HG03520 (cell line): ENCODE measurements around the gene NBPF4.
"Not testable (repeated sequence)": the region's sequence is repeated elsewhere in the genome, so short reads cannot be mapped to it uniquely, and the experiment has no call there.

ENCODE experiments used
- ATAC-seq: cut with Tn5 transposase; IDR thresholded peaks from one replicate; pipeline ENCODE4 v1.9.1; 2021; ENCODE audit warnings: mild to moderate bottlenecking, moderate library complexity; ENCODE audit not compliant: unreplicated experiment

NBPF4 gene

GRCh38 chr1:108243976-108244375 is at the start of gene NBPF4:
TSS of gene NBPF4 (minus strand) at chr1:108244076. CDS start at chr1:108243761, 315 bp downstream.
- ATAC-seq = not testable (repeated sequence)

- peak; percentile 55 for ATAC-seq
Observed at GRCh38 chr1:108282528-108283257, 38.8 kb upstream of the NBPF4 start.

GRCh38 chr1:108272485-108273327 is 28.8 kb upstream of the NBPF4 start:
- peak; percentile 51 for ATAC-seq

- ATAC-seq = not testable (repeated sequence)
Observed at GRCh38 chr1:108267097-108267496, 23.2 kb upstream of the NBPF4 start.

- not testable (repeated sequence) for ATAC-seq
Observed at GRCh38 chr1:108261967-108262366, 18.1 kb upstream of the NBPF4 start.

GRCh38 chr1:108261519-108261918 is 17.6 kb upstream of the NBPF4 start:
- not testable (repeated sequence) for ATAC-seq

GRCh38 chr1:108260578-108261259 is 16.8 kb upstream of the NBPF4 start:
- not testable (repeated sequence) for ATAC-seq

- peak; percentile 82 for ATAC-seq
Observed at GRCh38 chr1:108255426-108255825, 11.6 kb upstream of the NBPF4 start.

GRCh38 chr1:108239426-108239825 is 4.5 kb downstream of the NBPF4 start:
- not testable (repeated sequence) for ATAC-seq

- not testable (repeated sequence) for ATAC-seq
Observed at GRCh38 chr1:108235308-108235707, 8.6 kb downstream of the NBPF4 start.

- not testable (repeated sequence) for ATAC-seq
Observed at GRCh38 chr1:108232183-108232582, 11.7 kb downstream of the NBPF4 start.

- not testable (repeated sequence) for ATAC-seq
Observed at GRCh38 chr1:108229976-108230375, 13.9 kb downstream of the NBPF4 start.

GRCh38 chr1:108227772-108228171 is 16.1 kb downstream of the NBPF4 start:
- ATAC-seq = not testable (repeated sequence)

- ATAC-seq = not testable (repeated sequence)
Observed at GRCh38 chr1:108226855-108227254, 17.0 kb downstream of the NBPF4 start.

GRCh38 chr1:108223226-108223625 is 20.6 kb downstream of the NBPF4 start:
- ATAC-seq = not testable (repeated sequence)

- ATAC-seq = not testable (repeated sequence)
Observed at GRCh38 chr1:108217515-108218174, 26.2 kb downstream of the NBPF4 start.

- not testable (repeated sequence) for ATAC-seq
Observed at GRCh38 chr1:108217007-108217406, 26.9 kb downstream of the NBPF4 start.

- ATAC-seq = not testable (repeated sequence)
Observed at GRCh38 chr1:108216028-108216890, 27.6 kb downstream of the NBPF4 start.

- ATAC-seq = peak; percentile 65
Observed at GRCh38 chr1:108214641-108215465, 29.0 kb downstream of the NBPF4 start.
